HepG2 (cell line): ENCODE results near the gene HBG1. TPM values are rescaled to one million over a fixed set of nuclear protein-coding genes. Genes with fewer than 3 reads are reported as not detected.

Source experiments
- ATAC-seq: fragments of 200-7000 bp; cut with Tn5 transposase; 3 replicates; pipeline ENCODE4 v1.9.1; 2020; ENCODE audit warnings: mild to moderate bottlenecking, moderate library complexity
- BruUV-seq: library from RNA; stranded (reverse); fragments of 400-500 nt; replicated peaks from 2 replicates; lab custom pipeline; 2021; lab: Mats Ljungman, UMichigan
- CTCF ChIA-PET: fragments of 300-600 bp; formaldehyde crosslinking; extraction: SDS; loops from one replicate; lab custom pipeline; 2021; ENCODE audit warnings: low total read pairs, inconsistent platforms, low intra/inter-chr PET ratio; lab: Yijun Ruan, JAX
- POLR2A ChIA-PET: fragments of 350-600 bp; sonication (Branson Sonifier 250); formaldehyde crosslinking; loops from one replicate; lab custom pipeline; 2020; ENCODE audit warnings: antibody characterized with exemption, inconsistent platforms; lab: Yijun Ruan, JAX
- DNase-seq: peaks from one replicate; pipeline ENCODE4 v3.0.0-alpha.2; 2015; ENCODE audit warnings: low spot score
- FAIRE-seq: peaks from 3 replicates; lab custom pipeline; 2011; peaks lifted over from hg19 to GRCh38; lab: Jason Lieb, UNC
- H2AFZ ChIP-seq: one replicate; pipeline ENCODE4 v1.6.1; 2011; ENCODE audit warnings: low read length, inconsistent platforms
- H3K27ac ChIP-seq: fragments of 300-600 bp; 3 replicates; pipeline ENCODE4 v1.8.0; 2011; ENCODE audit warnings: mixed run types, mild to moderate bottlenecking, mixed read lengths, low read length, inconsistent platforms; ENCODE audit not compliant: insufficient read depth; ENCODE audit errors: extremely low read length
- H3K27me3 ChIP-seq, 2 experiments: fragments of 200-600 bp in 1 of 2; 2 replicates in 1 of 2; 3 replicates in 1 of 2; pipeline versions ENCODE4 v1.6.0 to v1.8.0; 2011; ENCODE audit warnings: low read length in 2 of 2, mild to moderate bottlenecking in 2 of 2, moderate library complexity in 2 of 2, inconsistent platforms in 1 of 2; ENCODE audit not compliant: insufficient read depth in 2 of 2, control insufficient read depth in 1 of 2
- H3K36me3 ChIP-seq, 2 experiments: fragments of 200-600 bp in 1 of 2; replicated peaks in 1 of 2; 2 replicates in 1 of 2; 3 replicates in 1 of 2; pipeline versions ENCODE4 v1.5.1 to v1.8.0; 2011; ENCODE audit warnings: low read length in 2 of 2, inconsistent platforms in 1 of 2; ENCODE audit not compliant: insufficient read depth in 2 of 2, control insufficient read depth in 1 of 2
- H3K4me1 ChIP-seq: 2 replicates; pipeline ENCODE4 v1.5.1; 2012; ENCODE audit warnings: low read length, inconsistent platforms; ENCODE audit not compliant: insufficient read depth
- H3K4me2 ChIP-seq: 2 replicates; pipeline ENCODE4 v1.6.0; 2011; ENCODE audit warnings: low read depth, low read length, inconsistent platforms
- H3K4me3 ChIP-seq, 3 experiments: fragments of 200-600 bp in 1 of 3; sonication (generic), shearing (Covaris generic) in 1 of 3; replicated peaks in 1 of 3; 2 replicates each; pipeline ENCODE4 v1.5.1; 2011 to 2016; ENCODE audit warnings: low read length in 3 of 3, inconsistent platforms in 2 of 3, low read depth in 2 of 3, mild to moderate bottlenecking in 2 of 3, control low read depth in 1 of 3, mixed read lengths in 1 of 3; ENCODE audit not compliant: insufficient read depth in 1 of 3
- H3K79me2 ChIP-seq: one replicate; pipeline ENCODE4 v1.6.1; 2011; ENCODE audit warnings: low read length, inconsistent platforms; ENCODE audit not compliant: insufficient read depth
- H3K9ac ChIP-seq: 2 replicates; pipeline ENCODE4 v1.6.0; 2011; ENCODE audit warnings: mild to moderate bottlenecking, low read depth, low read length, inconsistent platforms; ENCODE audit not compliant: insufficient read depth
- H3K9me3 ChIP-seq: 2 replicates; pipeline ENCODE4 v1.5.1; 2012; ENCODE audit warnings: mild to moderate bottlenecking, low read length
- H4K20me1 ChIP-seq: 2 replicates; pipeline ENCODE4 v1.6.0; 2011; ENCODE audit warnings: inconsistent platforms, mild to moderate bottlenecking, low read length, moderate library complexity; ENCODE audit not compliant: insufficient read depth
- ASH2L ChIP-seq: fragments of 300-600, 200-600 bp; sonication (generic); IDR thresholded peaks from 2 replicates; pipeline ENCODE4 v1.7.0; 2017; ENCODE audit warnings: low read depth, mild to moderate bottlenecking, moderate library complexity, mixed read lengths, low read length; ENCODE audit not compliant: insufficient read length
- CCAR2 ChIP-seq: fragments of 200-400 bp; formaldehyde crosslinking; optimal IDR thresholded peaks from 2 replicates; pipeline ENCODE3; 2018; ENCODE audit warnings: low read depth, mild to moderate bottlenecking, low read length, moderate library complexity
- DBP ChIP-seq: sonication (generic); formaldehyde crosslinking; IDR thresholded peaks from 2 replicates; pipeline ENCODE4 v1.4.0; 2020; ENCODE audit warnings: missing genetic modification reagents; ENCODE audit errors: not compliant biosample characterization
- ETS1 ChIP-seq: sonication (generic); formaldehyde crosslinking; IDR thresholded peaks from 2 replicates; pipeline ENCODE4 v1.4.0; 2020; ENCODE audit warnings: missing genetic modification reagents
- GPBP1L1 ChIP-seq: sonication (generic); formaldehyde crosslinking; IDR thresholded peaks from 2 replicates; pipeline ENCODE4 v1.5.0; 2020; ENCODE audit warnings: mild to moderate bottlenecking, missing genetic modification reagents
- MNT ChIP-seq: fragments of 450-650 bp; IDR thresholded peaks from 2 replicates; pipeline ENCODE4 v1.6.1; 2016
- MYC ChIP-seq: sonication (generic); formaldehyde crosslinking; IDR thresholded peaks from 2 replicates; pipeline ENCODE4 v1.9.0; 2021; ENCODE audit warnings: missing genetic modification reagents, borderline replicate concordance
- REST ChIP-seq, 2 experiments: IDR thresholded peaks; 2 replicates each; pipeline ENCODE4 v1.6.1; 2011 to 2012; ENCODE audit warnings: low read length in 2 of 2, borderline replicate concordance in 1 of 2, low read depth in 1 of 2, mild to moderate bottlenecking in 1 of 2, moderate library complexity in 1 of 2
- SP4 ChIP-seq: sonication (generic); formaldehyde crosslinking; IDR thresholded peaks from 2 replicates; pipeline ENCODE4 v1.8.1; 2023; ENCODE audit warnings: mild to moderate bottlenecking, missing genetic modification reagents
- ZBTB1 ChIP-seq: sonication (generic); formaldehyde crosslinking; IDR thresholded peaks from 2 replicates; pipeline ENCODE4 v1.4.0; 2020; ENCODE audit warnings: missing genetic modification reagents, borderline replicate concordance
- ZNF556 ChIP-seq: sonication (generic); formaldehyde crosslinking; IDR thresholded peaks from 2 replicates; pipeline ENCODE4 v1.4.0; 2020; ENCODE audit warnings: mild to moderate bottlenecking, missing genetic modification reagents, borderline replicate concordance
- ZNF710 ChIP-seq: sonication (generic); formaldehyde crosslinking; IDR thresholded peaks from 2 replicates; pipeline ENCODE4 v1.5.0; 2020; ENCODE audit warnings: mild to moderate bottlenecking, missing genetic modification reagents, borderline replicate concordance
- WGBS: methylation state at CpG from one replicate; pipeline ENCODE4 v1.1.6; 2017; ENCODE audit warnings: low lambda C conversion rate; 5-methylcytosine and 5-hydroxymethylcytosine counted together
- in situ Hi-C: cut with HindIII; loops from 2 replicates; pipeline ENCODE4 v1.10.0; 2017; ENCODE audit warnings: low pct_unique_long_range_greater_than_20kb; ENCODE audit not compliant: extremely low pct_ligation_motif_present
- intact Hi-C: fragments of 100-400 bp; cut with micrococcal nuclease; formaldehyde crosslinking; loops from one replicate; pipeline ENCODE4 v1.10.0; 2022; ENCODE audit not compliant: unreplicated experiment
- polyA plus RNA-seq, 8 experiments: library from polyadenylated mRNA; depleted of rRNA in 3 of 8; stranded (reverse) in 7 of 8; unstranded in 1 of 8; fragments of >200 nt; fragmentation: Illumina TruSeq in 4 of 8; extraction: Trizol in 4 of 8; gene quantifications; 2 replicates each; pipeline versions ENCODE4 v1.2.1 to v1.2.3, GENCODE V29; 2011 to 2016; ENCODE audit warnings: low read depth in 4 of 8, missing spikeins in 1 of 8, mixed read lengths in 1 of 8; ENCODE audit not compliant: insufficient read depth in 1 of 8
- total RNA-seq, 5 experiments: library from RNA; depleted of rRNA; stranded (reverse); fragments of >200 nt; fragmentation: Illumina TruSeq; extraction: Trizol; gene quantifications; 2 replicates each; pipeline ENCODE4 v1.2.3, GENCODE V29; 2016; ENCODE audit warnings: low read depth in 1 of 5

HBG1 gene
- total and polyA plus RNA-seq, 2 of the 13 experiments (the other 11 are each of a cell fraction or from before 2014, with no cell fraction given): not detected

GRCh38 chr11:5297721-5298323, 48.2 kb upstream of the HBG1 start:
- Histone ChIP-seq H3K4me1 (no peaks in the 10 kb centered on the region), H4K20me1 (no peaks in the 10 kb centered on the region), H3K9ac (no peak overlapping the region), H2AFZ (no peak overlapping the region), H3K27ac (no peak overlapping the region), H3K36me3 (no peaks in the 10 kb centered on the region), H3K27me3 (no peaks in the 10 kb centered on the region), H3K9me3 (no peaks in the 10 kb centered on the region), H3K4me2 (no peak overlapping the region), H3K79me2 (no peaks in the 10 kb centered on the region), H3K4me3 (no peak overlapping the region)
- POLR2A ChIA-PET: no interaction called here
- no peak for FAIRE-seq
- no TSS peak for BruUV-seq
- no peak for DNase-seq
- intact Hi-C loops: no loop called here
- WGBS: 2% methylated on average over 4 of the region's 4 CpGs
- CTCF ChIA-PET: no interaction called here
- in situ Hi-C loops: no loop called here
- no peak for ATAC-seq
- no peak for TF ChIP-seq REST (IDR thresholded peaks at IDR 0.05; ENCODE audit: borderline replicate concordance in 1 of 2, low read depth in 1 of 2, low read length in 2 of 2)
- TF ChIP-seq SP4: no peak
- TF ChIP-seq ZBTB1 (CRISPR knock-in tag): no peak
- TF ChIP-seq GPBP1L1 (CRISPR knock-in tag): no peak
- no peak for TF ChIP-seq ASH2L
- TF ChIP-seq ZNF710 (CRISPR knock-in tag): no peak
- TF ChIP-seq MYC (CRISPR knock-in tag): no peak
- no peak for TF ChIP-seq ETS1 (CRISPR knock-in tag)
- TF ChIP-seq ZNF556 (CRISPR knock-in tag): no peak
- TF ChIP-seq DBP (CRISPR knock-in tag): no peak
- no peak for TF ChIP-seq CCAR2
- TF ChIP-seq MNT: no peak
